ENCODE results near the gene LGMN.
A peak's percentile ranks its signal among the peaks of the same experiment; 100 is the strongest.

DNA sequence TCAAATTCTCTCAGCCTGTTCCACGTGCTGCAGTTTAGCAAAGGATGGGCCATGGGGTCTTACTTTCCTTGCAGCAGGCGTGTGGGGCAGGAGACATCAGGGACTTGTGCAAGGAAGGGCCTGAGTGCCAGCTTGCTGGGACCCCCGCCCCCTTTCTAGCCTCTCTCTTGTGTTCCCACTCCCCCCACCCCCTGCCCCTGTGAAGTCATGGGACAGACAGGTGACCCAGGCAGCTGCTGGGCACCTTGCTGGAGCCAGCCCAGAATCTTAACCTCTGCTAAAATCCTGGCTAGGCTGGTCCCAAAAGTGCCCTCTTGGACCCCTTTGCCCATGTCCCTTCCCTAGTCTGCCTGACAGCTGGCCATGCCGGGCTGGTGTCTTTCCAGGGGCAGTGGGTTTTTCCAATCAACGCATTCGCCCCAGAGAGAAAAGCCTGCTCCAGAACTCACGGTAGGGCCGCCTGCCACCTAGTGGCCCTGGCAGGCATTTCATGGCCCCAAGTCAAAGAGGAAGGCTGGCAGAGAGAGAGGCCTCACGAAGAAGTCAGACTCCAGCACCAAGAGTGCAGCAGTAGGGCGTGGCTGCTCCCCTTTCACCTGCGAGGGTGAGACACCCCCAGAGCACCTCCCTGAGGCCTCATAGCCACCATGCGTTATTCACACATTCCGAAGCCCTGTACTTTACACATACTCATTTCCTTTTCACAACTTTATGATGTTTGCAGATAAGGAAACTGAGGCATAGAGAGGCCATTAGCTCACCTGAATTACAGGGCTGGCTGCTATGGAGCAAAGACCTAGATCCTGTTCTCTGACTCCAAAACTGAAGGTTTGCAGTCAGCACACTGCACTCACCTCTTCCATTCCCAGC is 67.4 kb downstream of the LGMN start:
- TF ChIP-seq, protein P1, sequence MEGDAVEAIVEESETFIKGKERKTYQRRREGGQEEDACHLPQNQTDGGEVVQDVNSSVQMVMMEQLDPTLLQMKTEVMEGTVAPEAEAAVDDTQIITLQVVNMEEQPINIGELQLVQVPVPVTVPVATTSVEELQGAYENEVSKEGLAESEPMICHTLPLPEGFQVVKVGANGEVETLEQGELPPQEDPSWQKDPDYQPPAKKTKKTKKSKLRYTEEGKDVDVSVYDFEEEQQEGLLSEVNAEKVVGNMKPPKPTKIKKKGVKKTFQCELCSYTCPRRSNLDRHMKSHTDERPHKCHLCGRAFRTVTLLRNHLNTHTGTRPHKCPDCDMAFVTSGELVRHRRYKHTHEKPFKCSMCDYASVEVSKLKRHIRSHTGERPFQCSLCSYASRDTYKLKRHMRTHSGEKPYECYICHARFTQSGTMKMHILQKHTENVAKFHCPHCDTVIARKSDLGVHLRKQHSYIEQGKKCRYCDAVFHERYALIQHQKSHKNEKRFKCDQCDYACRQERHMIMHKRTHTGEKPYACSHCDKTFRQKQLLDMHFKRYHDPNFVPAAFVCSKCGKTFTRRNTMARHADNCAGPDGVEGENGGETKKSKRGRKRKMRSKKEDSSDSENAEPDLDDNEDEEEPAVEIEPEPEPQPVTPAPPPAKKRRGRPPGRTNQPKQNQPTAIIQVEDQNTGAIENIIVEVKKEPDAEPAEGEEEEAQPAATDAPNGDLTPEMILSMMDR (conservative IDR thresholded peaks at IDR 0.05 in 1 of 2, IDR thresholded peaks at IDR 0.05 in 1 of 2; ENCODE audit: low read depth in 1 of 2, low read length in 2 of 2) = peak; percentile 92 to 96
- TF ChIP-seq EZH2 (IDR thresholded peaks at IDR 0.05; ENCODE audit: low read length, missing control alignments) = no peak
